ENCODE data around the gene SAMD4A. TPM values are rescaled to one million over a fixed set of nuclear protein-coding genes. Genes with fewer than 3 reads are reported as not detected.

Gene SAMD4A
- total RNA-seq, 1 experiment from 2014 or later: 9.6 TPM

DNA sequence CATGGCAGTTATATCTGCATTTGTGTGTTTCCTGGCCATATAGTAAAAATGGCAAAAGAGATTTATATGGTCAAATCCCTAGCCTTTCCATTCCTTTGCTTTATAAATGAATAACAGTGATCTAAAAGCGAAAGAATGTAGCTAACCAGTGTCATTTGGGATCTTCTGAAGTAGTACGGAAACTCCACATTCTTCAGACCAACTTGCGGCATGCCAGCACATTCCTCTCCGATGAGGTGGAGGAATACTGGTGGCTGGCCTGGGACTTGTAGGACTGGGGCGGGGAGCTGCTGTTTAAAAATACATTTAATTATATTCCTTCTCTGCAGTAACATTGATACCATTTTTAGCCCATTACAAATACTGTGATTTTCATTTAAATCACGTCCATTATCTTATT, 85.3 kb downstream of the SAMD4A start:
- Mint-ChIP-seq H3K36me3 (ENCODE audit: insufficient read depth in 1 of 3, low read depth in 3 of 3) (no peaks in the 10 kb centered on the region; a peak in 1 of 7 replicates), H3K9me3 (no peaks in the 10 kb centered on the region), H3K4me3 (no peak overlapping the region), H3K27me3 (ENCODE audit: low read depth) (no peaks in the 10 kb centered on the region; the same call in 1 of the 2 replicates), H3K4me1 (peaks cover 35 to 41% of the 10 kb centered on the region in 2 experiments), H3K27ac (peak overlapping the region in 2 of 3 experiments; percentile 37 to 87; a peak in 4 of 7 replicates)
- Histone ChIP-seq H3K14ac (ENCODE audit: insufficient read depth, low read length) (no peak overlapping the region), H2BK15ac (ENCODE audit: low read depth, low read length) (no peak overlapping the region), H2BK20ac (ENCODE audit: low read depth, low read length, poor library complexity, severe bottlenecking) (no peak overlapping the region), H3K4me2 (ENCODE audit: insufficient read depth, insufficient read length, low read length) (no peak overlapping the region), H3K4ac (ENCODE audit: low read depth, low read length) (no peak overlapping the region; the same call in 1 of the 2 replicates), H4K91ac (ENCODE audit: insufficient read length, low read depth, low read length) (no peak overlapping the region), H2AK5ac (ENCODE audit: insufficient read length, low read length) (no peak overlapping the region), H3K9me3 (ENCODE audit: control insufficient read depth, low read depth, low read length) (no peaks in the 10 kb centered on the region), H2AFZ (ENCODE audit: low read length) (no peak overlapping the region), H3K27ac (ENCODE audit: insufficient read length, low read depth, low read length) (peak overlapping the region; percentile 80), H3K23ac (ENCODE audit: insufficient read length, low read depth, low read length) (no peak overlapping the region), H2BK120ac (ENCODE audit: low read depth, low read length, poor library complexity, severe bottlenecking) (no peak overlapping the region), H3K27me3 (ENCODE audit: insufficient read depth, low read length) (no peaks in the 10 kb centered on the region), H4K8ac (replicated peaks; ENCODE audit: insufficient read length, low read depth, low read length) (no peak overlapping the region), H3K23me2 (ENCODE audit: insufficient read length, low read depth, low read length, poor library complexity, severe bottlenecking) (no peaks in the 10 kb centered on the region), H3T11ph (ENCODE audit: low read length) (no peak overlapping the region), H3K56ac (ENCODE audit: insufficient read length, low read depth, low read length) (no peak overlapping the region), H2BK12ac (ENCODE audit: insufficient read length, low read depth, low read length) (no peak overlapping the region), H3K18ac (ENCODE audit: insufficient read length, low read depth, low read length) (peak overlapping the region; percentile 25), H4K5ac (ENCODE audit: insufficient read length, low read depth, low read length) (no peak overlapping the region), H3K4me1 (ENCODE audit: insufficient read depth, low read length) (peaks cover 23% of the 10 kb centered on the region; the same call in 1 of the 2 replicates), H3K79me1 (ENCODE audit: insufficient read depth, low read depth, low read length, poor library complexity, severe bottlenecking) (no peaks in the 10 kb centered on the region), H3K79me2 (ENCODE audit: insufficient read depth, low read length) (peaks cover 3% of the 10 kb centered on the region; the same call in 1 of the 2 replicates), H3K9ac (ENCODE audit: extremely low read depth, insufficient read length, low read length) (no peak overlapping the region), H2BK5ac (ENCODE audit: insufficient read length, low read length) (no peak overlapping the region), H4K20me1 (ENCODE audit: control insufficient read depth, insufficient read depth, insufficient read length) (no peaks in the 10 kb centered on the region)
- DNase-seq: peak; percentile 87
- TF ChIP-seq, protein P1, sequence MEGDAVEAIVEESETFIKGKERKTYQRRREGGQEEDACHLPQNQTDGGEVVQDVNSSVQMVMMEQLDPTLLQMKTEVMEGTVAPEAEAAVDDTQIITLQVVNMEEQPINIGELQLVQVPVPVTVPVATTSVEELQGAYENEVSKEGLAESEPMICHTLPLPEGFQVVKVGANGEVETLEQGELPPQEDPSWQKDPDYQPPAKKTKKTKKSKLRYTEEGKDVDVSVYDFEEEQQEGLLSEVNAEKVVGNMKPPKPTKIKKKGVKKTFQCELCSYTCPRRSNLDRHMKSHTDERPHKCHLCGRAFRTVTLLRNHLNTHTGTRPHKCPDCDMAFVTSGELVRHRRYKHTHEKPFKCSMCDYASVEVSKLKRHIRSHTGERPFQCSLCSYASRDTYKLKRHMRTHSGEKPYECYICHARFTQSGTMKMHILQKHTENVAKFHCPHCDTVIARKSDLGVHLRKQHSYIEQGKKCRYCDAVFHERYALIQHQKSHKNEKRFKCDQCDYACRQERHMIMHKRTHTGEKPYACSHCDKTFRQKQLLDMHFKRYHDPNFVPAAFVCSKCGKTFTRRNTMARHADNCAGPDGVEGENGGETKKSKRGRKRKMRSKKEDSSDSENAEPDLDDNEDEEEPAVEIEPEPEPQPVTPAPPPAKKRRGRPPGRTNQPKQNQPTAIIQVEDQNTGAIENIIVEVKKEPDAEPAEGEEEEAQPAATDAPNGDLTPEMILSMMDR (conservative IDR thresholded peaks at IDR 0.05): no peak
- WGBS (ENCODE audit: extremely low coverage, insufficient read length, low lambda C conversion rate): no CpG with 5 or more reads among the region's 6 CpGs
